Measurements from ENCODE around the gene FDX1.

Gene FDX1

DNA sequence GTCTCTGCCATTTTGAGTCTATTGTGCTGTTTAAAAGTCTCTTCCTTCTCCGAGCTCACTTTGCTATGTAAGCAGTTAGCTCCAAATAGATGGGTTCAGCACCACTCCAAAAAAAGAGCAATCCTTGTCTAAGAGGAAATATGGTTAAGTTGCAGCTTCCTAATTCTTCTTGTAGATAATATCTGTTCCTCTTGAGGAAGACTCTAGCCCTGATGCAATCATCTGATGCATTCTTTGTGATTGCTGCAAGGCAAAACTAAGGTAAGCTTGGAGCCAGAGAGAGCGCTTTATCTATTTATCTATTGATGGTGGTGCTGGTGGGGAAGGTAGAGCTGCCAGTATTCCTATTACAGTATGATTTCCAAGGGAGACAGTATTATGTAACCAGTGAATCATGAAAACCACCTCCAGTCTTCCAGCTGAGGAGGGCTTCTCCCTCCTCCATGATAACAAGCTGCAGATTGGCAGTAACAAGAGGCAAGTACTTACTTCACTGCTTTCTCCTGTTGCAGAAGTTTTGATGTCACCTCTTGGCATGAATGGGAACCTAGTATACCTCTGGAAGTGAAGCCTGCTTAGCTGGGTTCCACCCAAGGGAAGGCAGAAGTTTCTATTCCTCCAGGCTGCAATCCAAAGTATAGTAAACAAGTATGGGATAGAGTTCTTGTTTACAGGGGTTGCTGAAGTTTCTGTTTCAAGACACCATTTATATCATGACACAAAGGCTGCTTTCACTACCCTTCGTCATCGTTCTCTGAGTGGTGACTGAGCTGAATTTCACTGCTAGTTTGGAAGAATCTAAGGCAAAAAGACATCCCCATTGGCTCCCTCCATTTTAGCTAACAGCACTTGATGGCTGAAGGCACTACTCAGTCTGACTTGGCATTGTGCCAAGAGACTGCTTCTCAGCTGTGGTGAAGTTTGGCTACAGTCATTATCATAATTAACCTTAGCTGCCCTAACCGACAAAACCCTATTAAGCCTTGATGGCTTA is 49.7 kb downstream of the FDX1 start:
- DNase-seq (ENCODE audit: low read depth) = peak; percentile 16
- H3K4me3 ChIP-seq (ENCODE audit: low read depth, low read length) = no peak overlapping the region
- no peak for TF ChIP-seq CTCF (IDR thresholded peaks at IDR 0.05; ENCODE audit: insufficient read depth, low read depth, low read length, missing control alignments)

GRCh38 chr11:110481523-110481922 is 51.8 kb downstream of the FDX1 start:
- DNase-seq (ENCODE audit: low read depth) = no peak
- no peak for TF ChIP-seq CTCF (IDR thresholded peaks at IDR 0.05; ENCODE audit: insufficient read depth, low read depth, low read length, missing control alignments)
- no peak overlapping the region for H3K4me3 ChIP-seq (ENCODE audit: low read depth, low read length)

GRCh38 chr11:110486156-110486555 is 56.4 kb downstream of the FDX1 start:
- DNase-seq (ENCODE audit: low read depth) = no peak
- no peak for TF ChIP-seq CTCF (IDR thresholded peaks at IDR 0.05; ENCODE audit: insufficient read depth, low read depth, low read length, missing control alignments)
- H3K4me3 ChIP-seq (ENCODE audit: low read depth, low read length) = no peak overlapping the region

GRCh38 chr11:110488446-110488845 is 58.7 kb downstream of the FDX1 start:
- no peak overlapping the region for H3K4me3 ChIP-seq (ENCODE audit: low read depth, low read length)
- no peak for DNase-seq (ENCODE audit: low read depth)
- no peak for TF ChIP-seq CTCF (IDR thresholded peaks at IDR 0.05; ENCODE audit: insufficient read depth, low read depth, low read length, missing control alignments)

DNA sequence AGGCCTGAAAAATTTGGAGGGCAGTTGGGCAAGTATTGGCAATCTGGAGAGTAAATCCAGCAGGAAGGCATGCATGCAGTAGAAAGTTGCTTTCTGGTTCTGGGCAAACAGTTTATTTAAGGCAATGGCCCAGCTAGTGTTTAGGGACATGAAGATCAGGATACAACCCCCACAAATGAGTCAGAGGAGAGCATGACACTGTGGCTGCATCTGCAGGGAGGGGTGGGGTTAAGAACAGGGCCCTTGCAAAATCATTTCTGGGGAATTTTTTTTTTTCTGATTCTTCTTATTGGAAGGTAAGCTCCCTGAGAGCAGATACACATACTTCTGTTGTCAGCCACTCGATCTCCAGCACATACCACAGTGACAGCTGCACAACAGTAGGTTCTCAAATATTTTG is 61.1 kb downstream of the FDX1 start:
- no peak overlapping the region for H3K4me3 ChIP-seq (ENCODE audit: low read depth, low read length)
- DNase-seq (ENCODE audit: low read depth) = no peak
- no peak for TF ChIP-seq CTCF (IDR thresholded peaks at IDR 0.05; ENCODE audit: insufficient read depth, low read depth, low read length, missing control alignments)

GRCh38 chr11:110491577-110492320 is 62.0 kb downstream of the FDX1 start:
- no peak for TF ChIP-seq CTCF (IDR thresholded peaks at IDR 0.05; ENCODE audit: insufficient read depth, low read depth, low read length, missing control alignments)
- no peak overlapping the region for H3K4me3 ChIP-seq (ENCODE audit: low read depth, low read length)
- DNase-seq (ENCODE audit: low read depth) = no peak

Data from GM12865 (cell line).